Kidney (tissue), 14 donors: Measurements from ENCODE around the gene ST3GAL5. TPM values are rescaled to one million over a fixed set of nuclear protein-coding genes. Genes with fewer than 3 reads are reported as not detected.

ENCODE experiments used
- DNase-seq, 5 donors: peaks; one replicate each; pipeline ENCODE4 v3.0.0-alpha.2; 2013 to 2020
- FAIRE-seq: peaks from 2 replicates; lab custom pipeline; 2012; peaks lifted over from hg19 to GRCh38; lab: Jason Lieb, UNC
- H3K27ac ChIP-seq, 2 donors: one replicate each; pipeline ENCODE4 v1.7.0; 2013; ENCODE audit warnings: low read depth in 2 of 2, low read length in 2 of 2, inconsistent platforms in 1 of 2
- H3K27me3 ChIP-seq: one replicate; pipeline ENCODE4 v1.7.1; 2013; ENCODE audit warnings: low read length, inconsistent platforms; ENCODE audit not compliant: control insufficient read depth, insufficient read depth
- H3K36me3 ChIP-seq, 3 donors: one replicate each; pipeline versions ENCODE4 v1.7.0 to v1.7.1; 2013; ENCODE audit warnings: low read length in 3 of 3, control low read depth in 1 of 3, inconsistent platforms in 1 of 3; ENCODE audit not compliant: insufficient read depth in 3 of 3, control insufficient read depth in 2 of 3
- H3K4me1 ChIP-seq, 3 donors: one replicate each; pipeline versions ENCODE4 v1.7.0 to v1.7.1; 2013; ENCODE audit warnings: low read length in 3 of 3, inconsistent platforms in 1 of 3, low read depth in 1 of 3; ENCODE audit not compliant: control insufficient read depth in 2 of 3, insufficient read depth in 2 of 3
- H3K4me3 ChIP-seq, 3 donors: one replicate each; pipeline versions ENCODE4 v1.7.0 to v1.8.1; 2013; ENCODE audit warnings: low read length in 3 of 3, control low read depth in 1 of 3, inconsistent platforms in 1 of 3
- H3K9ac ChIP-seq, 3 donors: one replicate each; pipeline versions ENCODE4 v1.7.0 to v1.7.1; 2013; ENCODE audit warnings: low read length in 3 of 3, control low read depth in 1 of 3, inconsistent platforms in 1 of 3
- H3K9me3 ChIP-seq, 3 donors: one replicate each; pipeline versions ENCODE4 v1.7.0 to v1.7.1; 2013; ENCODE audit warnings: low read length in 3 of 3, control low read depth in 1 of 3, inconsistent platforms in 1 of 3; ENCODE audit not compliant: control insufficient read depth in 2 of 3, insufficient read depth in 1 of 3
- intact Hi-C: fragments of 100-400 bp; cut with DNase I; formaldehyde crosslinking; loops from one replicate; pipeline ENCODE4 v1.11.1; 2022
- polyA plus RNA-seq: library from polyadenylated mRNA; stranded (reverse); fragments of 350-450 nt; fragmentation: Illumina TruSeq; extraction: RNeasy Lipid Tissue Mini Kit (QIAGEN cat#74804); gene quantifications from one replicate; pipeline ENCODE4 v1.2.3, GENCODE V29; 2014; ENCODE audit warnings: low read depth, low replicate concordance; ENCODE audit not compliant: insufficient read depth
- total RNA-seq: library from RNA; stranded (reverse); fragmentation: NEBNext Ultra II Directional; extraction: Animal tissue kit (Norgen Biotek cat#: 25700); gene quantifications from one replicate; pipeline ENCODE4 v1.2.1, GENCODE V29; 2021
- TF ChIP-seq, protein P1 (sequence below): IDR thresholded peaks from 3 replicates; pipeline ENCODE4 v1.5.1; 2012; ENCODE audit warnings: mild to moderate bottlenecking, moderate library complexity, borderline replicate concordance; ENCODE audit not compliant: insufficient read depth; ENCODE audit errors: extremely low read depth
- donor health status: control.
- donor health status: control.
- donor health status: control.
- donor health status: control.
- donor health status: control.
- donor health status: DM: yes; HTN: yes; CAD: no.
- donor health status: Normal renal cell carcinoma (clear cell type).

Gene ST3GAL5
- total and polyA plus RNA-seq, 2 donors from 2014 or later: 7.0 to 14.6 TPM

DNA sequence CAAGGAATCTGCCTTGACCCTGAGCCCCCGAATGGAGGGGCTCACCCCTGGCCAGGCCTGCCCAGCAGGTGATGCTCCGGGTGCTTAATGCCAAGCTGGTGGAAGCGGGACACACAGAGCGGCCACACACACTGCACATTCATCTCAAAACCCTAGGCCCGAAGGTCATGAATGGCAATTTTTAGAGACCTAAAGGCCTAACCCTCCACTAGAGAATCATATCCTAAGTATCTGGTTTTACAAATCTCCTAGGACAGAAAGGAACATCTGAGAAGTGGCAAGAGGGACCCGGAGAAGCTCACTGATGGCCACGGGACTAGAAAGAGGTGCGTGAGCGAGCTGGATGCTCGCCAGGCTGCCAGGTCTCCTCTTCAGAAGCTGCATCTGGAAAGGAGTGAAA, 38.3 kb downstream of the ST3GAL5 start:
- TF ChIP-seq, protein P1, sequence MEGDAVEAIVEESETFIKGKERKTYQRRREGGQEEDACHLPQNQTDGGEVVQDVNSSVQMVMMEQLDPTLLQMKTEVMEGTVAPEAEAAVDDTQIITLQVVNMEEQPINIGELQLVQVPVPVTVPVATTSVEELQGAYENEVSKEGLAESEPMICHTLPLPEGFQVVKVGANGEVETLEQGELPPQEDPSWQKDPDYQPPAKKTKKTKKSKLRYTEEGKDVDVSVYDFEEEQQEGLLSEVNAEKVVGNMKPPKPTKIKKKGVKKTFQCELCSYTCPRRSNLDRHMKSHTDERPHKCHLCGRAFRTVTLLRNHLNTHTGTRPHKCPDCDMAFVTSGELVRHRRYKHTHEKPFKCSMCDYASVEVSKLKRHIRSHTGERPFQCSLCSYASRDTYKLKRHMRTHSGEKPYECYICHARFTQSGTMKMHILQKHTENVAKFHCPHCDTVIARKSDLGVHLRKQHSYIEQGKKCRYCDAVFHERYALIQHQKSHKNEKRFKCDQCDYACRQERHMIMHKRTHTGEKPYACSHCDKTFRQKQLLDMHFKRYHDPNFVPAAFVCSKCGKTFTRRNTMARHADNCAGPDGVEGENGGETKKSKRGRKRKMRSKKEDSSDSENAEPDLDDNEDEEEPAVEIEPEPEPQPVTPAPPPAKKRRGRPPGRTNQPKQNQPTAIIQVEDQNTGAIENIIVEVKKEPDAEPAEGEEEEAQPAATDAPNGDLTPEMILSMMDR: no peak
- peaks cover 0 to 4% (median 3%) of the 10 kb centered on the region in 3 donors for H3K4me1 ChIP-seq
- H3K9me3 ChIP-seq: no peaks in the 10 kb centered on the region
- no peak overlapping the region for H3K9ac ChIP-seq
- H3K4me3 ChIP-seq: no peak overlapping the region
- H3K36me3 ChIP-seq: no peaks in the 10 kb centered on the region
- intact Hi-C loops: no loop called here
- DNase-seq: no peak
- no peaks in the 10 kb centered on the region for H3K27me3 ChIP-seq
- no peak overlapping the region for H3K27ac ChIP-seq
- FAIRE-seq: no peak

DNA sequence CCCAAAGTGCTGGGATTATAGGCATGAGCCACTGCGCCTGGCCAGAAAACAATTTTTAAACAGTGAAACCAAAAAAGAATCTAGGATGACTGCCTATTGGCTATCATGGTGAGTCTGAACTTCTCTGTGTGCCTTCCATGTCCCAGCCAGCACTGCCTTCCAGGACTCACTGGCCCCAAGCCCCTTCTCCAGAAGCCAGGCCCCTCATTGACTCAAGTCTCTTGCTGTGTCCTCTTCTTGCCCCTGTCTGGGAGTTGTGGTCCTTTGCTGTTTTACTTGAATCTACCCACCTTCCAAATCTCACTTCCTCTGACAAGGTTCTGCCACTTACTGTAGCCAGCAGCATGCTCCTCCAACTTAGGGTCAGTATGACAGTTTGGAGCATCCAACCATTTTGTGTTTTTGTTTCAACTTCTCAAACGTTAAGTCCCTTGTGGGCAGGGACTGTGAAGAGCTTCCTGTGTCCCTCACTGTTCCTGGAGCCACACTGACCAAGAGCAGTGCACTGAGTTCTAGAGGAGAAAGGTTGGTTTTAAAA, 41.7 kb downstream of the ST3GAL5 start:
- TF ChIP-seq, protein P1: no peak
- intact Hi-C loops: no loop called here
- Histone ChIP-seq H3K9me3 (no peaks in the 10 kb centered on the region), H3K9ac (no peak overlapping the region), H3K4me1 (no peaks in the 10 kb centered on the region), H3K36me3 (no peaks in the 10 kb centered on the region), H3K27ac (no peak overlapping the region), H3K4me3 (no peak overlapping the region), H3K27me3 (no peaks in the 10 kb centered on the region)
- FAIRE-seq: no peak
- DNase-seq: peak in 1 of 5 donors; percentile 1

DNA sequence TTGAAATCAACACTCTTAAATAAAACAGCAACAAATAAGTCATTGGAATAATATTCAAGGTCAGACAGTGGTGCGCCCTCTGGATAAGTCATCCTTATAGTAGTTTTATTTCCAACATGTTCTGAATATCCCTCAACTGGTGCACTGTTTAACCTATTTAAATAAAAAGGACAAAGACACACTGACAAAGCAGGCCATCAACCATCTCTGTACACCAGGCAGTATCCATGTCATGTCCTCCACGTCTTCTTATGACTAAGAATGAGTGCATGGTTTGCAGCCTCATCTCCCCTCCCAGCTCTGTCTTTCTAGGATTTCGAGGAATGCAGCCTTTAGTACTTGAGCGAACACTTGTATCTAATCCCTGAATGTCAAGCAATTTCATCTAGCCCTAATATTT, 42.4 kb downstream of the ST3GAL5 start:
- Histone ChIP-seq H3K4me1 (no peaks in the 10 kb centered on the region), H3K9me3 (no peaks in the 10 kb centered on the region), H3K9ac (no peak overlapping the region), H3K27ac (no peak overlapping the region), H3K27me3 (no peaks in the 10 kb centered on the region), H3K4me3 (no peak overlapping the region), H3K36me3 (no peaks in the 10 kb centered on the region)
- intact Hi-C loops: no loop called here
- DNase-seq (no peak), FAIRE-seq (no peak)
- TF ChIP-seq, protein P1: no peak

DNA sequence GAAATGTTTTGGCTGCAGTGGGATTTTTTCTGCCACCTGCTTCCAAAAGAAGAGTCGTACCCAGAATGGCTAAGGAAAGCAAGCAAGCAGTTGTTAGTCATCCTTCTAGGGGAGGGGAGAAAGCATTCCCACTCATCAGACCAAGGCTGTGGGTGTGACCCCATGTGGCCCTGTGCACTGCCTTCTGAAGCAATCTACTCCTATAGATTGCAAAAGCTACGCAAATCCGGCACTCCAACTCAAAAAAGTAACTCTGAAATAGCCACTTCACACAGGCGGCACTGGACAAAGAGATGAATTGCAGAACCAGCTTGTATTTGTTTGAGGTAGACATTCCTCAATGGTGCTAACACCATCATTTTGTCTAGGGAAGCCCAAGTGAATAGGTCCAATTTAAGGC, 44.3 kb downstream of the ST3GAL5 start:
- intact Hi-C loops: no loop called here
- TF ChIP-seq, protein P1: no peak
- no peak overlapping the region for H3K4me3 ChIP-seq
- H3K9me3 ChIP-seq: no peaks in the 10 kb centered on the region
- H3K36me3 ChIP-seq: no peaks in the 10 kb centered on the region
- H3K9ac ChIP-seq: no peak overlapping the region
- H3K27ac ChIP-seq: no peak overlapping the region
- H3K4me1 ChIP-seq: no peaks in the 10 kb centered on the region
- H3K27me3 ChIP-seq: no peaks in the 10 kb centered on the region
- DNase-seq (peak in 1 of 5 donors; percentile 1), FAIRE-seq (no peak)
